Esophagus mucosa (tissue), 1 donor: ENCODE data around the gene TPSD1. TPM values are rescaled to one million over a fixed set of nuclear protein-coding genes. Genes with fewer than 3 reads are reported as not detected.
"Not testable (repeated sequence)": the region's sequence is repeated elsewhere in the genome, so short reads cannot be mapped to it uniquely, and the experiment has no call there.

ENCODE experiments used
- ATAC-seq: fragments of 200-7000 bp; cut with Tn5 transposase; one replicate; pipeline ENCODE4 v1.9.1; 2020
- total RNA-seq: library from RNA; stranded (reverse); gene quantifications from one replicate; pipeline ENCODE4 v1.2.4, GENCODE V29; 2023
- donor health status: DM: yes; HTN: yes; CAD: no.

TPSD1 gene
- not detected for total RNA-seq

GRCh38 chr16:1255276-1256122 is at the start of gene TPSD1:
Gene TPSD1, plus strand, starts transcription at chr16:1256069. Its CDS starts 212 bp downstream, at chr16:1256281.
- ATAC-seq, result not testable (repeated sequence)

GRCh38 chr16:1206326-1206725 is 49.5 kb upstream of the TPSD1 start:
- ATAC-seq, result no peak

GRCh38 chr16:1206786-1207185 is 49.1 kb upstream of the TPSD1 start:
- no peak for ATAC-seq

GRCh38 chr16:1208239-1208830 is 47.5 kb upstream of the TPSD1 start:
- ATAC-seq, result no peak

GRCh38 chr16:1209081-1209480 is 46.8 kb upstream of the TPSD1 start:
- no peak for ATAC-seq

- no peak for ATAC-seq
Measured at GRCh38 chr16:1210461-1210860, 45.4 kb upstream of the TPSD1 start.

- ATAC-seq, result no peak
Measured at GRCh38 chr16:1211451-1212268, 44.2 kb upstream of the TPSD1 start.

GRCh38 chr16:1212616-1213194 is 43.2 kb upstream of the TPSD1 start:
- no peak for ATAC-seq

GRCh38 chr16:1213231-1213630 is 42.6 kb upstream of the TPSD1 start:
- no peak for ATAC-seq

GRCh38 chr16:1213796-1214372 is 42.0 kb upstream of the TPSD1 start:
- ATAC-seq, result no peak

GRCh38 chr16:1214719-1215118 is 41.1 kb upstream of the TPSD1 start:
- ATAC-seq, result no peak

GRCh38 chr16:1215574-1216295 is 40.1 kb upstream of the TPSD1 start:
- ATAC-seq, result no peak

GRCh38 chr16:1216296-1216619 is 39.6 kb upstream of the TPSD1 start:
- no peak for ATAC-seq

- ATAC-seq, result no peak
Measured at GRCh38 chr16:1216681-1217400, 39.0 kb upstream of the TPSD1 start.

GRCh38 chr16:1217526-1217925 is 38.3 kb upstream of the TPSD1 start:
- no peak for ATAC-seq

GRCh38 chr16:1218061-1218929 is 37.6 kb upstream of the TPSD1 start:
- ATAC-seq, result no peak

GRCh38 chr16:1218930-1219611 is 36.8 kb upstream of the TPSD1 start:
- ATAC-seq, result no peak

- ATAC-seq, result no peak
Measured at GRCh38 chr16:1220098-1220728, 35.7 kb upstream of the TPSD1 start.
